Stimulated activated CD4-positive, alpha-beta T cell treated with anti-CD3 and anti-CD28 coated beads, Interleukin-12 subunit alpha, Interleukin-12 subunit beta, amount 100 ng/mL, for 24 hours (primary cell): ENCODE results near the gene ADAP1.

ENCODE experiments used
- DNase-seq, 2 experiments: peaks; one replicate each; pipeline ENCODE4 v3.0.0-alpha.2; 2020; ENCODE audit warnings: low read depth in 2 of 2

ADAP1 gene

GRCh38 chr7:909358-910329 is 44.8 kb downstream of the ADAP1 start:
- DNase-seq: no peak

DNA sequence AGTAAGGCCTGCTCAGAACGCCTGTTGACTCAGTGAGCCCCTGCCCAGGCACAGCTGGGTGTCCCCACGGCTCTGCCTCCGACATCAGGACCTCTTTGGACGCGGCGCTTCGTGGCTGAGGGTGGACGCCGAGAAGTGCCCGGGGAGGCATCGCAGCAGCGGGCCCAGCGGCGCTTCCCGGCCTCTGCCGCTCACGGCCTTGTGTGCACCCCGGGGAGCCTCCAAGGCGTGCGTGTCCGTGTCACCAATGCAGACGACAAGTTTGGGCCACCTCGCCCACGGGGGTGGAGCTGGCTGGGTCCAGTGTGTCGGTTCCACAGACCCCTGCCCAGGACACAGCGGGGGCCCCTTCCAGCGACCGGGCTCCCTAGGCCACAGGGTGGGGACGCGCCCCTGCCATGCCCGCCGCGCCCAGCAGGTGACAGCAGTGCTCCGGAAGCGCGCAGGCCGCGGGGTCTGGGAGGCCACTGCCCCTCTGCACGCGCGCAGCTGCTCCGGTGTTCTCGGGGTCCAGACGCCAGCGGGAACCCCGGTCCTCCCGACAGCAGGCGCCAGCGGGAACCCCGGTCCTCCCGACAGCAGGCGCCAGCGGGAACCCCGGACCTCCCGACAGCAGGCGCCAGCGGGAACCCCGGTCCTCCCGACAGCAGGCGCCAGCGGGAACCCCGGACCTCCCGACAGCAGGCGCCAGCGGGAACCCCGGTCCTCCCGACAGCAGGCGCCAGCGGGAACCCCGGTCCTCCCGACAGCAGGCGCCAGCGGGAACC is 45.7 kb downstream of the ADAP1 start:
- peak in 1 of 2 experiments; percentile 52 for DNase-seq

DNA sequence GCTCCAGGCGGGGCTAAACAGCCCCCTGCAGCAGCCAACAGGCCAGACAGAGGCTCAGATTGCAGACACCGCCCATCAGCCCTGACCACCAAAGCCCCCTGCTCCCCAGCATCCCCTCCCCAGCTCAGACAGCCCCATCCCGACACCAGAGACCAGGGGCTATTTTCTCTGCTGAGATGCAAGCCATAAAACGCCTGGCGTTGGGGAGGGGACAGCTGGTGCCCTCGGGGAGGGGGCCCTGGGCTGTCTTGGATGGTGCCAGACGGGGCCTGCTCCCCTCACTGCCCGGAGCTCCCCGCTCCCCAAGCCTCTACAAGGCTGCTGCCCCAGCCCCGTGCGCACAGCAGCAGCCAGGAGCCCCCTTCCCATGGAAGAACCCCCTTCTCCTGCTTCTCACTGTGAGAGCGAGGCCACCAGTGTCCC is 46.3 kb downstream of the ADAP1 start:
- DNase-seq: no peak

DNA sequence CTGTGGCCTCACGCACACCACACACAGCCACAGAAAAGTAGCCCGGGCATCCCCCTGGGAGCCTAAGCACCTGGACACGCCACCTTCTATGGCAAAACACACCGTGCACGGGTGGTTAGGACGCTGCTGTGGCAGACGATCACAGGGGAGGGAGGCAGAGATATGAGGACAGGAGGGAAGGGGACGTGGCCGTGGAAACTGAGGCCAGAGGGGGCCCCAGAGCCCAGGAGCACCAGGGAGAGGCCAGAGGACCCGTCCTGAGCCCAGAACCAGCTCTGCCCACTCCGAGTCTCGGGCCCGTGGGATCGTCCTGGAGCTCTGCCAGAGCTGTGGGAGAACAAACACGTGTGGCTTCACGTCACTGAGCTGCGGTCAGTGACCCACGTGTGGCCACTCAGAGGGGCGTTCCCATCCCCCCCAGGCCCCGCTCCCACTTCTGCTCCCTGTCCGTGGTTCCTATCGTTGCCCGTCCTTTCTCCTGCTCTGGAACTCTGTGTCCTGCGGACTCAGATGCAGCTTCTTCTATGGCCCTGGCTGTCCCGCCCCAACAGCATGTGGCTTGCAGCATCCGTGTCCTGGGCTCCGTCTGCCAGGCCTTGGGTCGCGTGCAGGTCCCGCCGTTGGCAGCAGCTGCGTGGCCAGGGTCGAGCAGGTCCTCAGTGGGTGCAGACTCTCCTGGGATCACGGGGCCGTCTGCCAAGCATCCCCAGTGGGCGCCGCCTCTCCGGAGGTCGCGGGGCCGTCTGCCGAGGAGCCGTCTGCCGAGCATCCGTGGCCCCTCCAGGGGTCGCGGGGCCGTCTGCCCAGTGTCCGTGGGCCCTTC is 47.1 kb downstream of the ADAP1 start:
- no peak for DNase-seq

- no peak for DNase-seq
These were observed 47.7 kb downstream of the ADAP1 start for GRCh38 chr7:906776-907157.

DNA sequence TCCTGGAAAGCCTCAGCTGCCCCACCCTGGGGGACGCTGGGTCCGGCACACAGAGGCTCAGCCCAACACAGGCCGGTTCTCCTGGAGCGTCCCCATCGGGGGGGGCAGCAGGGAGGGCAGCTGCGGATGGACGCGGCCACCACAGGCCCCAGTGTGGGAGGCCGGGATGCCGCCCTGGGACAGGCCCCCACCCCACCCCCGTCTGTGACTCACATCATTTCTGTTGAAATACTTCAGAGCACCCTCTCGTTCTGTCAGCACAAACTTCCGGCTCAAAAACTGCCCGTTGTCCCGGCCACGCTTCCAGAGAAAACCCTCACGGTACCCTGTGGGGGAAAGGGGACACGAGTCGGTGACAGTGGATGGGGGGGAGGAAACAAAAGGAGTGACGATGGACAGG is 49.6 kb downstream of the ADAP1 start:
- no peak for DNase-seq

DNA sequence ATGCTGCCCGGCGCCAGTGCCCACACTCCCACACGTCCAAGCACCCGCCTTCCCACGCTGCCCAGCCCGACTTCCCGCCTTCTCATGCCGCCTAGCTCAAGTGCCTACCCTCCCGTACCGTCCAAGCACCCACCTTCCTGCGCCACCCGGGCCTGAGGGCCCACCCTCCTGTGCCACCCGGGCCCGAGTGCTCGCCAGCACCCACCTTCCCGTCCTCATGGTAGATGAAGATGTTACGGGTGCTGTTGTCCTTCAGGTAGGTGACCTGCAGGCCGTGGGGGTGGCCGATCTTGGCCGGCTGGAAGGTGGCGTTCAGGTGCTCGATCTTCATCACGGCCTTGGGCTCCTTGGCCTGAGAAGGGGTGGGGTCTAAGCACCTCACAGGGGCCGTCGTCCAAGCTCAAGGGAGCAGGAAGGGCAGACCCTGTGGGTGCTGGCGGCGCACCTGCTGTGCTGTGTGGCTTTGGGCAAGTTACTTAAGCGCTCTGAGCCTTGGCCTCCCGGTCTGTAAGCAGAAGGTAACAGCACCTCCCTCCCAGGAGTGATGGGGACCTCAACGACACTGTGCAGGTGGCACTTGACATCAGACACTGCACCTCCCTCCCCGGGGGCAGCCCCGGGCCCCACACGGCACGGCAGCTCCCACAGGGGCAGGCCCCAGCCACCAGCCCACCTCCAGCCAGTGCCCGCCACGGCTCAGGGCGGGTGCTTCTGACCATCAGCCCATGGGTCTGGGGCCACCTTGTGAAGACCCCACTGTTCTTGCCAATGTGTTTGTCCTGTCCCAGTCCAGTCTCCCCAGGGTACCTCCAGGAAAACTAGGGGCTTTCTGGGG is 50.3 kb downstream of the ADAP1 start:
- no peak for DNase-seq

- DNase-seq: no peak
These were observed 51.5 kb downstream of the ADAP1 start for GRCh38 chr7:902996-903395.

GRCh38 chr7:901388-902154 is 52.9 kb downstream of the ADAP1 start:
- peak in 1 of 2 experiments; percentile 57 for DNase-seq

GRCh38 chr7:901041-901387 is 53.5 kb downstream of the ADAP1 start:
- no peak for DNase-seq

DNA sequence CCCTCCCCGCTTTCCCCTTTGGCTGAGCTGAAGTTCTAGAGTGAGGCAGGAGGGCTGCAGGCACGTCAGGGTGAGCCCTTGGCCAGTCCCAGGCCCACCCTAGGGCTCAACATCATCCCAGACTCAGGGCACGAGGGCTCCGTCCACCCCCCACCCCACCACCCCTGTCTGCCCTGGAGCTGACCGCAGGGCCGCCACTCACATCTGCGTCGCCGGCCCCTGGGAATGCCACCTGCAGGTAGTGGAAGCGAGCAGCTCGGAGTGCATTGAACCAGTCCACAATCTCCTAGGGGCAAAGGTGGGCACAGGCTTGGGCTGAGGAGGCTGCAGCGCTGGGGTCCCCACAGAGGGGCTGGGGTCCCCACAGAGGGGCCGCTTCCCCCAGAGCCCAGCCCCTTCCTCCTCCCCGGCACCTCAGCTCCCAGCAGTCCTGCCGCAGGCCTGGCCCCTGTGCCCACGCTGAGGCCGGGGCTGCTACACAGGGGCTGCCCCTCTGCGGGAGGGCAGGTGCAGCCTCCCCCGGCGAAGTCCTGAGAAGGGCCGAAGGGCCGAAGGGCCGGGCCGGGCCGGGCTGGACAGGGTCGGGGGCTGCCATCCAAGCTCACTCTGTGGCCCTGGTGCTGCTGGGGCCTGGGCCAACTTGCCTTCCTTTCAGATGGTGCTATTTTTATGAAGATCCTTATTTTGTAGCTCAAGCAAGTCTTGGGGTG is 54.0 kb downstream of the ADAP1 start:
- no peak for DNase-seq

- DNase-seq: no peak
These were observed 54.7 kb downstream of the ADAP1 start for GRCh38 chr7:899806-900205.

- DNase-seq: no peak
These were observed 55.4 kb downstream of the ADAP1 start for GRCh38 chr7:898855-899681.

DNA sequence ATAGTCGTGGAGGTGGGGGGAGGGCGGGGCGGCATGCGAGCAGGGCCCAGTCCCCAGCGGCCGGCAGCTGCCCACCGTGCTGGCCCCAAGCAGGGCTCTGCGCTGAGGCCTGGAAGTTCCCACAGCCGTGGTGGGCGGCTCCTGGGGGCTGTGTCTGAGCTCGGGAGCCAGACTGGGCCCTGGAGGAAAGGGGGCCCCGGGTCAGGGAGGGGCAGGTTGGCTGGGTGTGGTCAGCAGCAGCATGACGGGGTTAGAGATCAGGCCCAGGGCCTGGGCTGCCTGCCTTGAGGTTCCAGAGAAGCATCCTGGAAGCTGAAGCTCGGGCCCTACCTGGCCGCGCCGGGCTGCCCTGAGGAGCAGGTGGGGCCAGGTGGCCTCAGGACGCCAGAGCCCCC is 56.0 kb downstream of the ADAP1 start:
- DNase-seq: no peak

DNA sequence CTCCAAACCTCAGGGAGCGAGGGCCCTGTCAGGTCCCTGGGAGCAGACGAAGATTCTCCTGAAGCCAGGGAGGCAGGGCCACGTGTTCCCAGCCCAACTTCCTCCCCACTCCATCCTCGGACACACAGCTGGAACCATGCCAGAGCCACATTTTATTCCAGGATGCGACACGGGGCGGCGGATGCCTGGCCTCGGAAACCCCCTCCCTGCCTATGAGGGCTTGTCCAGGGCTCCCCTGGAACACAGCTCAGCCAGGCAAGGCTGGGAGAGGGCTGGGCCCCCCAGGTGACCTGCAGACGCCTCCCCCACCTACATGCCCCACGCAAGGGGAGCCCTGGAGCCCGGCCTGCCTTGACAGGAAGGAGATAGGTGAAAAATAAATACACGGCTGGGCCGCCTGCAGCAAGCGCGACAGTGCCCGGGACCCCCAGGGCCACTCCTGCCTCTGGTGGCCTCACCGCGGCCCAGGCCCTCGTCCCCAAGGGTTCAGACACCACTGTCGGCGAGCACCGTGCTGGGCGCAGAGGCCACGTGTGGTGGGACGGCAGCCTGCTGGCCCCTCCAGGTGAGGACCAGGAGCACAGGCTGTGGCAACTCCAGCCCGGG is 56.6 kb downstream of the ADAP1 start:
- DNase-seq: no peak

DNA sequence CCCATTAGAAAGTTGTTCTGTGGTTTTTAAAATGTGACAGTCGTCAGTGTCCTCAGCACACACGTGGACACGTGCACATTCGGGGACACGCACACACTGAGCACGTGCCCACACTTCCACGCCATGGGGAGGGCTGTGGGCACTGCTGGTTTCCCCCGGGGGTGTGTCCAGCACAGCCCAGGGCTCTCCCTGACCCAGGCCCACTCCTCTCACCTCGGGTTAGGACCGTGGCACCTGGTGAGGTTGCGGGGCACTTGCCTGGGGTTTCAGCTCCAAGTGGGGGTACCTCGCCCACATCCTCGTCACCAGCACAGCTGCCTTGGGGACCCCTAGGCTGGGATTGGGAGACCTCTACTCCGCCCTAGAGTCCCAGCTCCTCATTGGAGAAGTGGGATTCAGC is 57.4 kb downstream of the ADAP1 start:
- DNase-seq: no peak

DNA sequence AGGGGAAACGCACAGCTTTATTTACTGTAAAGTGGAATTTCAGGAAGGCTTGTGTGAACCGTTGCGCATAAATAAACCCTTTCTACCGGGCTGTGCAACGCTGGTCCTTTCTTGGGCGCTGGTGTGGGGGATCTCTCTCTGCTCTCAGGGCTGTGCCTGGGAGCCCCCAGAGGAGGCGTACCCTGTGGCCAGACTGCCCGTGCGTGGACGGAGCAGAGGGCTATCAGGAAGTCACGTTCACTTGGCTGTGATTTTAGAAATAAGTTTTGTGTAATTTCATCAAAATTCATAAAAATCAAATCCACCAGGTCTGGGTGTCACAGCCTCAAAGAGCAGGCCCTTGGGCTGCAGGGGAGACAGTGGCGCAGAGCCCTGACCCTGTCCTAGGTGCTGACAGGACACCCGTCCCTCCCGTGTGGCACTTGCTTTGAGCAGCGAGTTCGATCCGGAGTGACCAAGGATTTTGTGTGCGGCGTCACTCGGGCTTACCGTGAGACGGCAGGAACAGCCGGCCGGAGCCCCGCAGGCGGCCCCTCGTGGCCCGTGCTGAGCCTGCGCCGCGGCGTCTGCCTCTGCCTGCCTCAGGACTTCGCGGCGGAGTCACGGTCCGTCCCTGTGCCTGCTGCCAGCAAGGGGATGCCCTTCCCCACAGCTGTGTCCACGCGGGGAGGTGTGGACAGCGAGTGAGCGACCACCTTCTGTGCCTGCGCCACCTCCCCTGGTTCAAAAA is 58.0 kb downstream of the ADAP1 start:
- no peak for DNase-seq
